GM21360 (cell line): Measurements from ENCODE around the gene ACSM5.
"Not testable (repeated sequence)": the region's sequence is repeated elsewhere in the genome, so short reads cannot be mapped to it uniquely, and the experiment has no call there.

Experiments used
- ATAC-seq: cut with Tn5 transposase; IDR thresholded peaks from one replicate; pipeline ENCODE4 v1.9.1; 2021; ENCODE audit warnings: mild to moderate bottlenecking, moderate library complexity; ENCODE audit not compliant: unreplicated experiment

ACSM5 gene

GRCh38 chr16:20398603-20399002, 10.7 kb upstream of the ACSM5 start:
- ATAC-seq: no peak

- no peak for ATAC-seq
Measured at GRCh38 chr16:20399185-20399584, 10.1 kb upstream of the ACSM5 start.

GRCh38 chr16:20401066-20401465, 8.3 kb upstream of the ACSM5 start:
- no peak for ATAC-seq

GRCh38 chr16:20401475-20402016, 7.8 kb upstream of the ACSM5 start:
- no peak for ATAC-seq

GRCh38 chr16:20402651-20403050, 6.7 kb upstream of the ACSM5 start:
- no peak for ATAC-seq

GRCh38 chr16:20404637-20405036, 4.7 kb upstream of the ACSM5 start, which contains the start of gene PDILT:
TSS of gene PDILT (minus strand) at chr16:20404737. CDS start at chr16:20399300, 5,437 bp downstream.
- ATAC-seq: no peak

- peak; percentile 87 for ATAC-seq
Measured at GRCh38 chr16:20410121-20410723, 888 bp downstream of the ACSM5 start.

- ATAC-seq: no peak
Measured at GRCh38 chr16:20411055-20411454, 1.7 kb downstream of the ACSM5 start.

GRCh38 chr16:20415541-20415940, 6.2 kb downstream of the ACSM5 start:
- ATAC-seq: no peak

- ATAC-seq: not testable (repeated sequence)
Measured at GRCh38 chr16:20419093-20419492, 9.8 kb downstream of the ACSM5 start.

GRCh38 chr16:20421748-20422147, 12.4 kb downstream of the ACSM5 start:
- not testable (repeated sequence) for ATAC-seq

- not testable (repeated sequence) for ATAC-seq
Measured at GRCh38 chr16:20423772-20424128, 14.4 kb downstream of the ACSM5 start.

GRCh38 chr16:20424129-20424866, 15.0 kb downstream of the ACSM5 start:
- no peak for ATAC-seq

- ATAC-seq: not testable (repeated sequence)
Measured at GRCh38 chr16:20427401-20427797, 18.1 kb downstream of the ACSM5 start.

- ATAC-seq: not testable (repeated sequence)
Measured at GRCh38 chr16:20429499-20429898, 20.2 kb downstream of the ACSM5 start.

GRCh38 chr16:20430480-20430879, 21.1 kb downstream of the ACSM5 start:
- ATAC-seq: not testable (repeated sequence)

GRCh38 chr16:20430948-20431347, 21.6 kb downstream of the ACSM5 start:
- no peak for ATAC-seq

GRCh38 chr16:20438950-20439349, 29.6 kb downstream of the ACSM5 start:
- ATAC-seq: not testable (repeated sequence)

GRCh38 chr16:20439820-20440231, 30.5 kb downstream of the ACSM5 start:
- ATAC-seq: not testable (repeated sequence)

- ATAC-seq: not testable (repeated sequence)
Measured at GRCh38 chr16:20440731-20441130, 31.4 kb downstream of the ACSM5 start.

GRCh38 chr16:20441191-20441590, 31.9 kb downstream of the ACSM5 start:
- ATAC-seq: no peak

GRCh38 chr16:20441859-20442258, 32.5 kb downstream of the ACSM5 start:
- ATAC-seq: not testable (repeated sequence)
